HepG2 (cell line): ENCODE measurements around the gene DRAP1. TPM values are rescaled to one million over a fixed set of nuclear protein-coding genes. Genes with fewer than 3 reads are reported as not detected.

ENCODE experiments used
- BCL6 ChIP-seq: IDR thresholded peaks from 2 replicates; pipeline ENCODE4 v1.6.1; 2016; ENCODE audit warnings: missing genetic modification reagents, missing compliant biosample characterization
- DNMT3B ChIP-seq: conservative IDR thresholded peaks from 2 replicates; pipeline ENCODE4 v1.6.1; 2016; ENCODE audit warnings: missing biosample characterization, control low read depth
- DPF2 ChIP-seq: sonication (generic); formaldehyde crosslinking; IDR thresholded peaks from 2 replicates; pipeline ENCODE4 v1.4.0; 2020; ENCODE audit warnings: mild to moderate bottlenecking, low read depth, missing genetic modification reagents, borderline replicate concordance
- FIP1L1 ChIP-seq: fragments of 200-400 bp; formaldehyde crosslinking; IDR thresholded peaks from 2 replicates; pipeline ENCODE4 v1.6.1; 2018; ENCODE audit warnings: low read depth, mild to moderate bottlenecking, low read length, moderate library complexity, borderline replicate concordance; ENCODE audit not compliant: insufficient read depth
- FOSL2 ChIP-seq: sonication (generic); formaldehyde crosslinking; IDR thresholded peaks from 2 replicates; pipeline ENCODE4 v1.4.0; 2020; ENCODE audit warnings: missing genetic modification reagents
- GLMP ChIP-seq: sonication (generic); formaldehyde crosslinking; IDR thresholded peaks from 2 replicates; pipeline ENCODE4 v1.9.0; 2021; ENCODE audit warnings: missing genetic modification reagents, mild to moderate bottlenecking, borderline replicate concordance
- IRF9 ChIP-seq: sonication (generic); formaldehyde crosslinking; IDR thresholded peaks from 2 replicates; pipeline ENCODE4 v1.8.0; 2022; ENCODE audit warnings: missing genetic modification reagents, mild to moderate bottlenecking, borderline replicate concordance
- KDM5B ChIP-seq: sonication (generic); formaldehyde crosslinking; IDR thresholded peaks from 2 replicates; pipeline ENCODE4 v1.4.0; 2020; ENCODE audit warnings: missing genetic modification reagents, mild to moderate bottlenecking, borderline replicate concordance
- KDM6A ChIP-seq: IDR thresholded peaks from 2 replicates; pipeline ENCODE4 v1.6.1; 2016; ENCODE audit warnings: low read depth
- MYC ChIP-seq: sonication (generic); formaldehyde crosslinking; IDR thresholded peaks from 2 replicates; pipeline ENCODE4 v1.9.0; 2021; ENCODE audit warnings: missing genetic modification reagents, borderline replicate concordance
- NONO ChIP-seq, 2 experiments: fragments of 450-650 bp in 1 of 2; sonication (generic) in 1 of 2; formaldehyde crosslinking in 1 of 2; IDR thresholded peaks in 1 of 2; conservative IDR thresholded peaks in 1 of 2; 2 replicates each; pipeline versions ENCODE4 v1.6.1 to v1.8.0; 2017 to 2022; ENCODE audit warnings: mild to moderate bottlenecking in 1 of 2, missing genetic modification reagents in 1 of 2, moderate library complexity in 1 of 2
- ONECUT2 ChIP-seq: sonication (generic); formaldehyde crosslinking; IDR thresholded peaks from 2 replicates; pipeline ENCODE4 v1.4.0; 2020; ENCODE audit warnings: missing genetic modification reagents
- RAD21 ChIP-seq: fragments of 450-650 bp; formaldehyde crosslinking; IDR thresholded peaks from 2 replicates; pipeline ENCODE4 v1.5.0; 2020; ENCODE audit warnings: mild to moderate bottlenecking
- REPIN1 ChIP-seq: sonication (generic); formaldehyde crosslinking; IDR thresholded peaks from 2 replicates; pipeline ENCODE4 v1.8.0; 2022; ENCODE audit warnings: missing genetic modification reagents, low read depth, mild to moderate bottlenecking, borderline replicate concordance
- SKI ChIP-seq: fragments of 450-650 bp; IDR thresholded peaks from one replicate; pipeline ENCODE4 v1.6.1; 2018; ENCODE audit warnings: mild to moderate bottlenecking; ENCODE audit not compliant: partially characterized antibody
- SNAPC5 ChIP-seq: sonication (generic); formaldehyde crosslinking; IDR thresholded peaks from 2 replicates; pipeline ENCODE4 v1.8.1; 2023; ENCODE audit warnings: mild to moderate bottlenecking, missing genetic modification reagents, borderline replicate concordance
- SOX13 ChIP-seq, 3 experiments: fragments of 450-650 bp in 1 of 3; sonication (generic) in 1 of 3; formaldehyde crosslinking in 1 of 3; IDR thresholded peaks in 2 of 3; conservative IDR thresholded peaks in 1 of 3; 2 replicates each; pipeline versions ENCODE4 v1.5.0 to v1.6.1; 2016 to 2020; ENCODE audit warnings: antibody characterized with exemption in 1 of 3, mild to moderate bottlenecking in 1 of 3, missing compliant biosample characterization in 1 of 3, missing genetic modification reagents in 1 of 3, moderate library complexity in 1 of 3
- THYN1 ChIP-seq: sonication (generic); formaldehyde crosslinking; IDR thresholded peaks from 2 replicates; pipeline ENCODE4 v1.8.1; 2023; ENCODE audit warnings: low read depth, mild to moderate bottlenecking, moderate library complexity, missing genetic modification reagents, borderline replicate concordance
- WIZ ChIP-seq: sonication (generic); formaldehyde crosslinking; IDR thresholded peaks from 2 replicates; pipeline ENCODE4 v1.5.1; 2020; ENCODE audit warnings: mild to moderate bottlenecking, missing genetic modification reagents
- ZBTB39 ChIP-seq: sonication (generic); formaldehyde crosslinking; IDR thresholded peaks from 2 replicates; pipeline ENCODE4 v1.5.0; 2020; ENCODE audit warnings: missing genetic modification reagents
- ZKSCAN5 ChIP-seq: sonication (generic); formaldehyde crosslinking; IDR thresholded peaks from 2 replicates; pipeline ENCODE4 v1.5.1; 2020; ENCODE audit warnings: mild to moderate bottlenecking, missing genetic modification reagents
- ZNF292 ChIP-seq: sonication (generic); formaldehyde crosslinking; IDR thresholded peaks from 2 replicates; pipeline ENCODE4 v1.8.1; 2022; ENCODE audit warnings: mild to moderate bottlenecking, low read depth, missing genetic modification reagents, borderline replicate concordance
- ZNF543 ChIP-seq: sonication (generic); formaldehyde crosslinking; IDR thresholded peaks from 2 replicates; pipeline ENCODE4 v1.4.0; 2020; ENCODE audit warnings: mild to moderate bottlenecking, missing genetic modification reagents
- ZNF558 ChIP-seq: sonication (generic); formaldehyde crosslinking; IDR thresholded peaks from 2 replicates; pipeline ENCODE4 v1.9.0; 2022; ENCODE audit warnings: mild to moderate bottlenecking, missing genetic modification reagents, borderline replicate concordance
- ZNF572 ChIP-seq: sonication (generic); formaldehyde crosslinking; IDR thresholded peaks from 2 replicates; pipeline ENCODE4 v1.5.1; 2020; ENCODE audit warnings: mild to moderate bottlenecking, missing genetic modification reagents
- ZNF615 ChIP-seq: sonication (generic); formaldehyde crosslinking; IDR thresholded peaks from 2 replicates; pipeline ENCODE4 v1.5.0; 2020; ENCODE audit warnings: mild to moderate bottlenecking, missing genetic modification reagents, borderline replicate concordance
- ZNF841 ChIP-seq: sonication (generic); formaldehyde crosslinking; IDR thresholded peaks from 2 replicates; pipeline ENCODE4 v1.8.1; 2023; ENCODE audit warnings: missing genetic modification reagents, borderline replicate concordance
- polyA plus RNA-seq, 8 experiments: library from polyadenylated mRNA; depleted of rRNA in 3 of 8; stranded (reverse) in 7 of 8; unstranded in 1 of 8; fragments of >200 nt; fragmentation: Illumina TruSeq in 4 of 8; extraction: Trizol in 4 of 8; gene quantifications; 2 replicates each; pipeline versions ENCODE4 v1.2.1 to v1.2.3, GENCODE V29; 2011 to 2016; ENCODE audit warnings: low read depth in 4 of 8, missing spikeins in 1 of 8, mixed read lengths in 1 of 8; ENCODE audit not compliant: insufficient read depth in 1 of 8
- total RNA-seq, 5 experiments: library from RNA; depleted of rRNA; stranded (reverse); fragments of >200 nt; fragmentation: Illumina TruSeq; extraction: Trizol; gene quantifications; 2 replicates each; pipeline ENCODE4 v1.2.3, GENCODE V29; 2016; ENCODE audit warnings: low read depth in 1 of 5

The DRAP1 gene
- total and polyA plus RNA-seq, 2 of the 13 experiments (the other 11 are each of a cell fraction or from before 2014, with no cell fraction given) = 46.8 to 52.3 TPM

- no peak for TF ChIP-seq ZBTB39 (CRISPR knock-in tag)
- no peak for TF ChIP-seq FOSL2 (CRISPR knock-in tag)
- TF ChIP-seq DNMT3B (CRISPR knock-in tag) = no peak
- TF ChIP-seq REPIN1 (CRISPR knock-in tag) = no peak
- TF ChIP-seq RAD21 (CRISPR knock-in tag) = no peak
- no peak for TF ChIP-seq NONO (IDR thresholded peaks at IDR 0.05)
- TF ChIP-seq NONO (CRISPR knock-in tag; conservative IDR thresholded peaks at IDR 0.05) = no peak
- no peak for TF ChIP-seq ZNF558 (CRISPR knock-in tag)
- no peak for TF ChIP-seq ZNF543 (CRISPR knock-in tag)
- no peak for TF ChIP-seq ZKSCAN5
- TF ChIP-seq SKI = peak; percentile 40
- no peak for TF ChIP-seq DPF2 (CRISPR knock-in tag)
- TF ChIP-seq ZNF615 (CRISPR knock-in tag) = no peak
- peak; percentile 79 for TF ChIP-seq KDM6A (CRISPR knock-in tag)
- no peak for TF ChIP-seq KDM5B (CRISPR knock-in tag)
- TF ChIP-seq FIP1L1 = no peak
- no peak for TF ChIP-seq BCL6 (CRISPR knock-in tag)
- no peak for TF ChIP-seq WIZ
- no peak for TF ChIP-seq ZNF292
- TF ChIP-seq THYN1 (CRISPR knock-in tag) = no peak
- TF ChIP-seq ZNF572 (CRISPR knock-in tag) = no peak
- no peak for TF ChIP-seq SNAPC5 (CRISPR knock-in tag)
- TF ChIP-seq GLMP (CRISPR knock-in tag) = no peak
- TF ChIP-seq ONECUT2 (CRISPR knock-in tag) = no peak
- TF ChIP-seq ZNF841 = no peak
- TF ChIP-seq MYC (CRISPR knock-in tag) = no peak
- TF ChIP-seq SOX13 (IDR thresholded peaks at IDR 0.05) = no peak
- TF ChIP-seq SOX13 (CRISPR knock-in tag; conservative IDR thresholded peaks at IDR 0.05 in 1 of 2, IDR thresholded peaks at IDR 0.05 in 1 of 2) = peak in 1 of 2 experiments; percentile 58; a peak in 2 of 4 replicates
- TF ChIP-seq IRF9 (CRISPR knock-in tag) = no peak
Measured at GRCh38 chr11:65952052-65952521, 32.9 kb downstream of the DRAP1 start (continued).
